SK-N-SH (cell line): ENCODE measurements around the gene ZNF221.

ENCODE experiments used
- CTCF ChIP-seq: fragments of 200-600 bp; sonication (generic); IDR thresholded peaks from 2 replicates; pipeline ENCODE4 v1.6.1; 2017; ENCODE audit warnings: antibody characterized with exemption, mild to moderate bottlenecking, moderate library complexity
- EZH2phosphoT487 ChIP-seq: fragments of 200-600 bp; sonication (generic); IDR thresholded peaks from 2 replicates; pipeline ENCODE4 v1.6.1; 2017; ENCODE audit warnings: low read depth, mixed run types, mild to moderate bottlenecking, antibody characterized with exemption, moderate library complexity, borderline replicate concordance
- GABPA ChIP-seq: IDR thresholded peaks from 2 replicates; pipeline ENCODE4 v1.4.0; 2012; ENCODE audit warnings: low read depth, mild to moderate bottlenecking
- MAX ChIP-seq: IDR thresholded peaks from 2 replicates; pipeline ENCODE4 v1.4.0; 2012; ENCODE audit warnings: low read depth
- MEF2A ChIP-seq: IDR thresholded peaks from 2 replicates; pipeline ENCODE4 v1.4.0; 2012; ENCODE audit warnings: low read depth, borderline replicate concordance
- MXI1 ChIP-seq: IDR thresholded peaks from 2 replicates; pipeline ENCODE4 v1.6.1; 2012; ENCODE audit warnings: mild to moderate bottlenecking, low read depth, low read length, improper control_type of control experiment
- NFIC ChIP-seq: IDR thresholded peaks from 2 replicates; pipeline ENCODE4 v1.4.0; 2012; ENCODE audit warnings: borderline replicate concordance
- PBX3 ChIP-seq: IDR thresholded peaks from 2 replicates; pipeline ENCODE4; 2012
- REST ChIP-seq: IDR thresholded peaks from 2 replicates; pipeline ENCODE4 v1.6.1; 2012; ENCODE audit warnings: mild to moderate bottlenecking, low read depth, low read length, moderate library complexity
- SIN3A ChIP-seq: IDR thresholded peaks from 2 replicates; pipeline ENCODE4 v1.6.1; 2012; ENCODE audit warnings: low read depth, mild to moderate bottlenecking, low read length, moderate library complexity, borderline replicate concordance

GRCh38 chr19:43908659-43909058, 42.4 kb upstream of the ZNF221 start:
- TF ChIP-seq CTCF (no peak), GABPA (no peak), MEF2A (no peak), MAX (no peak), REST (no peak), EZH2phosphoT487 (no peak), MXI1 (no peak), PBX3 (no peak), SIN3A (no peak), NFIC (no peak)
